C1 segment of cervical spinal cord (tissue), 14 donors: ENCODE data around the gene CS.
"Not testable (repeated sequence)": the region's sequence is repeated elsewhere in the genome, so short reads cannot be mapped to it uniquely, and the experiment has no call there.

Experiments used
- DNase-seq, 14 donors: peaks; one replicate each; lab custom pipeline; 2025; lab: John Stamatoyannopoulos, UW

The CS gene

GRCh38 chr12:56321027-56321426, 20.9 kb upstream of the CS start:
- DNase-seq: no peak

DNA sequence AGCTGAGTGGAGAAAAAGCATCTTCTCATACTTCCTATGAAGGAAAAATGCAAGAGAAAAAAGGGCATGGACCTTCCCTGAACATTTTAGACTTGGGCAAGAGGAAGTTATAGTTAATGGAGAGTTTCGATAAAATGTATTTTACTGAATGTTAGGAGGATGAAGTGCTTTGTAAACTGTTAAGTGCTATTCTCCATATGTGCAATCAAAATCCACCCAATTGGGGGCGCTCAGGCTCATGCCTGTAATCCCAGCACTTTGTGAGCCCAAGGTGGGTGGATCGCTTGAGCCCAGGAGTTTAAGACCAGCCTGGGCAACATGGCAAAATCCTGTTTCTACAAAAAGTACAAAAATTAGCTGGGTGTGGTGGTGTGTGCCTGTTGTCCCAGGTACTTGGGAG, 17.5 kb upstream of the CS start:
- DNase-seq: no peak

GRCh38 chr12:56315622-56316473, 15.7 kb upstream of the CS start, which contains the start of gene CNPY2:
Gene CNPY2 (minus strand): TSS chr12:56315988. CDS start chr12:56315217, 771 bp downstream.
- peak; percentile 69 to 100 (median 91) for DNase-seq

- DNase-seq: peak in 11 of 14 donors; percentile 11 to 77 (median 63)
Measured at GRCh38 chr12:56315249-56315621, 15.1 kb upstream of the CS start.

- DNase-seq: no peak
Measured at GRCh38 chr12:56311003-56311402, 10.9 kb upstream of the CS start.

DNA sequence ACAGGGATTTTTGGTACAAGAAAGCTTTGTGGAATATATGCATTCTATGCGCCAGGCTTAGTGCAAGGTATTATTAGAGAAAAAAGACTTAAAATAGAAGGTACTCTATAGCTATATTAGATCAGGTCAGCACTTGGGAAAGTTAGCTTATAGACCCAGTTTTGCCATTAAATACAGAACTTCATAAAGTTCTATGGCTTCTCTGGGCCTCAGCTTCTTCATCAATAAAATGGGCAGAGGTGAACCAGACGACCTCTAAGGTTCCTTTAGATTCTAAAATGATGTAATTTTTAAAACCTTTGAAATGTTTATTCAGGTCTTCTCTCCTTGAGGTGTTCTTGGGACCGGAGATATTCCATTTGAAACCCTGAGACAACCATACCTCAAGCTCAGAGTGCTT, 8.6 kb upstream of the CS start:
- no peak for DNase-seq

DNA sequence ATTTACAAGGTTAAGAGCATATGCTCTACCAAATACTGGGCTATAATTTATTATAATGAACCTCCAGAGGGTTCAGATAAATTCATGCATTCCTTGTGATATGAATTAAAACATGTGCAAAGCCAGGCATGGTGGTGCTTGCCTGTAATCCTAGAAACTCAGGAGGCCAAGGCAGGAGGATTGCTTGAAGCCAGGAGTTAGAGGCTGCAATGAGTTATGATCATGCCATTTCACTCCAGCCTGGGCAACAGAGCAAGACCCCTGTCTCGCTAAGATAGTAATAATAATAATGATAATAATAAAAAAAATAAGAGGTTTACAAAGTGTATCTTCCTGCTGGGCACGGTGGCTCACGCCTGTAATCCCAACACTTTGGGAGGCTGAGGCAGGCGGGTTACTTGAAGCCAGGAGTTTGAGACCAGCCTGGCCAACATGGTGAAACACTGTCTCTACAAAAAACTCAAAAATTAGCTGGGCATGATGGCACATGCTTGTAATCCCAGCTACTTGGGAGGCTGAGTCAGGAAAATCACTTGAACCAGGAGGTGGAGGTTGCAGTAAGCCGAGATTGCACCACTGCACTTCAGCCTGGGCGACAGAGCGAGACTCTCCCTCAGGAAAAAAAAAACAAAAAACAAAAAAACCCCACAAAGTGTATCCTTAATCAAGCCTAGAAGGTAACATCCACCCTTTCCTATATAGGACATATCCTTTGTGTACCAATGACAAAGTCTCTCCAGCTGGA, 7.3 kb upstream of the CS start:
- DNase-seq: no peak

GRCh38 chr12:56304872-56305590, 4.9 kb upstream of the CS start:
- DNase-seq: no peak

DNA sequence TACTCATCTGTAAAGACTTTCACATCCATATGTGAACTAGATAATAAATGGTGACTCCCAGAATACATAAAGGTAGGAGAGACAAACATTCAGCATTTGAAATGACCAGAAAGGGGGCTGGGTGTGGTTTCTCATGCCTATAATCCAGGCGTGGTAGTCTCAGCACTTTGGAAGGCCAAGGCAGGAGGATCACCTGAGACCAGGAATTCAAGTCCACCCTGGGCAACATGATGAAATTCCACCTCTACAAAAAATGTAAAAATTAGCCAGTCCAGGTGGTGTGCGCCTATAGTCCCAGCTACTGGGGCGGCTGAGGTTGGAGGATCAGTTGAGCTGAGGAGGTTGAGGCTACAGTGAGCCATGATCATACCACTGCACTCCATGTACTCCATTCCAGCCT, 4.1 kb upstream of the CS start:
- DNase-seq: no peak

- no peak for DNase-seq
Measured at GRCh38 chr12:56300644-56301464, 724 bp upstream of the CS start.

DNA sequence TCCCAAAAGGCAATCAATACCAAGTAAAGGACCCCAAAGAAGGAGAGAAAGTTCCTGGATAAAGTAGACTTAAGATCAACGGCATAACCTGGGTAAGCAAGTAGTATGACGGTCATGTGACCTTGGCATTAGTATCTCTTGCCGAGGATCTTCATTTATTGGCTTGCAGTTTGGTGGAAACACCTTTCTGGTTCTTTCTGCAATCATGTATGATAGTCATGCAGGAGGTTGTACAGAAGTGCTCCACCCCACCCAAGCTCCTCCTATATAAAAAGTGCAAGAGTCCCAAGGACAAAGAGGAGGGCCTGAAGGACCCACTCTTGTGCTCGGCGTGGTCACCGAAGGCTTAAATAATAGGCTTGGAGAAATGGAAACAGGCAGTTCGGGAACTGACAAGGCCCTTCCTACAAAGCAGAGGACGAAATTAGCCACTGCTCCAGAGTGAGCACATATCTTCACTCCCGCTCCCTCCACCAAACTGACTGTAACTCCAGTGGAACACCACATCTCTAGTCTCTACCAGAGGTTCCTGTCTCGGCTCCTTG, 750 bp downstream of the CS start:
- DNase-seq: peak in 2 of 14 donors; percentile 46 to 71

- DNase-seq: no peak
Measured at GRCh38 chr12:56298828-56299227, 1.3 kb downstream of the CS start.

GRCh38 chr12:56297400-56297799, 2.7 kb downstream of the CS start:
- no peak for DNase-seq

GRCh38 chr12:56296295-56296694, 3.8 kb downstream of the CS start:
- no peak for DNase-seq

- no peak for DNase-seq
Measured at GRCh38 chr12:56293795-56294194, 6.3 kb downstream of the CS start.

DNA sequence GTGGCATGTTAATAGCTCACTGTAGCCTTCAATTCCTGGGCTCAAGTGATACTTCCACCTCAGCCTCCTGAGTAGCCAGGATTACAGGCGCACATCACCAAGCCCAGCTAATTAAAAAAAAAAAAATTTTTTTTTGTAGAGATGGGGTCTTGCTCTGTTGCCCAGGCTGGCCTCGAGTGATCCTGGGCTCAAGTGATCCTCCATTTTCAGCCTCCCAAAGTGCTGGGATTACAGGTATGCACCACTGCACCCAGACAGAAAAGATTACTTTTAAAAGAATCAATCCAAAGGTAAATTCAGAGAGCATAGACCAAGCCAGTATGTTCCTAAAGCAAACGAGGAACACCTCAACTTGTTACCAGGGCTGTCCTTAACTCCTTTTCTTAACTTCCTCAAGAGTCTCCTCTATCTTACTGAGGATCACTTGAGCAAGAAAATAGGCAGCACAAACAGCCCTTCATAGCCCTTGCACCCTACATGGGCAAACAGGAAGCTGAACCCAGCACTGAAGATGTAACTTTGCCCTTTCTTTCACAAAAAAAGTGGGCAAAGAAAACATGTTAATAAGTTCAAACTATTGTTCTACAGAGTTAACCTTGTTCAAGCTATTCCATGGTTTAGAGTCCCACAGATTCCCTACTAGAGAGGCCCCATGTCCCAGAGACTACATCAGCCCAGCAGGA, 11.3 kb downstream of the CS start:
- DNase-seq: no peak

GRCh38 chr12:56286044-56286830, 13.9 kb downstream of the CS start:
- DNase-seq: no peak

DNA sequence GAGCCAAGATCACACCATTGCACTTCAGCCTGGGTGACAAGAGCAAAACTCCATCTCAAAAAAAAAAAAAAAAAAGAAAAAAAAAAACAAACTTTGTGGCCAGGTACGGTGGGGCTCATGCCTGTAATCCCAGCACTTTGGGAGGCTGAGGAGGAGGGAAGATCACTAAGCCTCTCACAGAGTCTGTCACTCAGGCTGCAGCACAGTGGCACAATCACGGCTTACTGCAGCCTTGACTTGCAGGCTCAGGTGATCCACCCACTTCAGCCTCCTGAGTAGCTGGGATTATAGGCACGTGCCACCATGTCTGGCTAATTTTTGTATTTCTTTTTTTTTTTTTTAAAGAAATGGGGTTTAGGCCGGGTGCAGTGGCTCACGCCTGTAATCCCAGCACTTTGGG, 15.9 kb downstream of the CS start:
- not testable (repeated sequence) for DNase-seq

DNA sequence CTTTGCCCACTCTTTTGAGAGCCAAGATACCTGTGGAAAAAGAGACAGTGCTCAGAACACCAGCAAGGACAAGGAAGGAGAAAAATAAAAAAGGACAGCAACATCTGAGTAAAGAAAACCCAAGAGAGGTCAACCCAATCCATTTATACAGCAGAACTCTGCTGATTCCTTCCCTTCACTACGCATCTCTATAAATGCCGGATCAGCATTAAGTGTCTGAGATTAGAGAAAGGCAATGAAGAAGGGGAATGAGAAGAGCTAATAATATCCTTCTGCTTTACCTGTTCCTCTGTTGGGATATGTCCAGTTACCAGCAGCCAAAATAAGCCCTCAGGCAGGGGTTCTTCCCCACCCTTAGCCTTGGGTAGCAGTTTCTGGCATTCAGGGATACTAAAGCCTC, 17.6 kb downstream of the CS start:
- DNase-seq: no peak

DNA sequence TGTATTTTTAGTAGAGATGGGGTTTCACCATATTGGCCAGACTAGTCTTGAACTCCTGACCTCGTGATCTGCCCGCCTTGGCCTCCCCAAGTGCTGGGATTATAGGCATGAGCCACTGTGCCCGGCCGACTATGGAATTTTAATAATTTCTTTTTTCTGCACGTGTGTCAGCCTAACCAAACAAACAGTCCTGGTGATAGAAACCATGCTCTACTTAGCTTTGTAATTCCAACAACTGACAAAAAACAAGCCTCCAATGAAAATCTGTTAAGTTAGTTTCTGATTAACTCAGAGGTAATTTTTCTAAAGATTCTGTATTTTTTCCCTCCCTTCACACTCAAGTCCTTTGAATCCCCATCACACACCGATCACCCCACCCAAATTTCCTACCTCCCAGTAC, 18.1 kb downstream of the CS start:
- no peak for DNase-seq
